PC-3 (cell line): ENCODE results near the gene ACTR3C. TPM values are rescaled to one million over a fixed set of nuclear protein-coding genes. Genes with fewer than 3 reads are reported as not detected.
"Not testable (repeated sequence)": the region's sequence is repeated elsewhere in the genome, so short reads cannot be mapped to it uniquely, and the experiment has no call there.

Experiments
- ATAC-seq: fragments of 200-7000 bp; cut with Tn5 transposase; 2 replicates; pipeline ENCODE4 v1.9.1; 2020; ENCODE audit warnings: mild to moderate bottlenecking, moderate library complexity
- BruUV-seq: library from RNA; stranded (reverse); fragments of 400-500 nt; replicated peaks from 2 replicates; lab custom pipeline; 2021; lab: Mats Ljungman, UMichigan
- CTCF ChIA-PET: fragments of 300-600 bp; sonication (Branson Sonifier 250); formaldehyde crosslinking; loops from one replicate; lab custom pipeline; 2022; ENCODE audit warnings: antibody characterized with exemption; lab: Charles Lee
- POLR2A ChIA-PET: fragments of 300-600 bp; sonication (Branson Sonifier 250); formaldehyde crosslinking; loops from one replicate; lab custom pipeline; 2022; ENCODE audit warnings: antibody characterized with exemption; ENCODE audit not compliant: unreplicated experiment; lab: Charles Lee
- DNase-seq: peaks from one replicate; pipeline ENCODE4 v3.0.0-alpha.2; 2015
- H2AFZ ChIP-seq: fragments of 300-600 bp; sonication (generic); 2 replicates; pipeline ENCODE4 v1.6.0; 2016; ENCODE audit warnings: antibody characterized with exemption, low read length
- H3F3A ChIP-seq: fragments of 300-600 bp; sonication (generic); one replicate; pipeline ENCODE4 v1.6.0; 2017; ENCODE audit warnings: antibody characterized with exemption, low read length, control low read depth, mild to moderate bottlenecking; ENCODE audit not compliant: unreplicated experiment
- H3K27ac ChIP-seq: fragments of 300-600 bp; sonication (generic); 2 replicates; pipeline ENCODE4 v1.5.1; 2016; ENCODE audit warnings: mild to moderate bottlenecking, low read length
- H3K27me3 ChIP-seq: fragments of 300-600 bp; sonication (generic); 2 replicates; pipeline ENCODE4 v1.6.1; 2016; ENCODE audit warnings: low read length, mixed read lengths
- H3K36me3 ChIP-seq: fragments of 300-600 bp; sonication (generic); 2 replicates; pipeline ENCODE4 v1.6.1; 2016; ENCODE audit warnings: low read depth, mixed run types, low read length, mixed read lengths
- H3K4me1 ChIP-seq: fragments of 300-600 bp; sonication (generic); 2 replicates; pipeline ENCODE4 v1.5.1; 2016; ENCODE audit warnings: low read length; ENCODE audit not compliant: insufficient read depth
- H3K4me2 ChIP-seq: fragments of 300-600 bp; sonication (generic); 2 replicates; pipeline ENCODE4 v1.6.0; 2016; ENCODE audit warnings: low read length
- H3K4me3 ChIP-seq: fragments of 300-600 bp; sonication (generic); 2 replicates; pipeline ENCODE4 v1.5.1; 2016; ENCODE audit warnings: mild to moderate bottlenecking, low read length, mixed read lengths
- H3K79me2 ChIP-seq: fragments of 300-600 bp; sonication (generic); 2 replicates; pipeline ENCODE4 v1.6.1; 2017; ENCODE audit warnings: low read length, mixed read lengths
- H3K9ac ChIP-seq: fragments of 300-600 bp; sonication (generic); 2 replicates; pipeline ENCODE4 v1.6.0; 2016; ENCODE audit warnings: mild to moderate bottlenecking, low read length
- H3K9me2 ChIP-seq: fragments of 300-600 bp; sonication (generic); replicated peaks from 2 replicates; pipeline ENCODE4 v1.6.1; 2016; ENCODE audit warnings: mixed run types, low read length, mixed read lengths
- H3K9me3 ChIP-seq: fragments of 300-600 bp; sonication (generic); 2 replicates; pipeline ENCODE4 v1.6.1; 2016; ENCODE audit warnings: low read length, mixed read lengths
- H4K20me1 ChIP-seq: fragments of 300-600 bp; sonication (generic); 2 replicates; pipeline ENCODE4 v1.6.1; 2016; ENCODE audit warnings: low read length, mixed read lengths
- CTCF ChIP-seq: fragments of 300-600 bp; sonication (generic); conservative IDR thresholded peaks from 2 replicates; pipeline ENCODE4 v1.5.1; 2017; ENCODE audit warnings: antibody characterized with exemption, low read depth, mild to moderate bottlenecking, low read length
- EZH2 ChIP-seq: fragments of 300-600 bp; sonication (generic); IDR thresholded peaks from one replicate; pipeline ENCODE4 v1.6.1; 2017; ENCODE audit warnings: antibody characterized with exemption, mild to moderate bottlenecking, low read length; ENCODE audit not compliant: unreplicated experiment
- EZH2phosphoT487 ChIP-seq: fragments of 300-600 bp; sonication (generic); IDR thresholded peaks from 2 replicates; pipeline ENCODE4 v1.6.1; 2018; ENCODE audit warnings: mild to moderate bottlenecking, antibody characterized with exemption, low read length, borderline replicate concordance
- intact Hi-C: fragments of 100-400 bp; cut with micrococcal nuclease; formaldehyde crosslinking; loops from 2 replicates; pipeline ENCODE4 v1.9.0; 2023
- total RNA-seq: library from RNA; depleted of rRNA; stranded (reverse); fragments of >200 nt; gene quantifications from 2 replicates; pipeline ENCODE4 v1.2.3, GENCODE V29; 2014

ACTR3C gene
- total RNA-seq, 1 experiment from 2014 or later: 10.8 TPM

- ATAC-seq (no peak), DNase-seq (no peak)
- no peak overlapping the region for H3K9ac ChIP-seq
- no TSS peak for BruUV-seq
- ChIA-PET CTCF (no interaction called here), POLR2A (no interaction called here)
- H3K27me3 ChIP-seq: no peaks in the 10 kb centered on the region
- no peak for TF ChIP-seq CTCF
- TF ChIP-seq EZH2: no peak
- no peak for TF ChIP-seq EZH2phosphoT487
- H3K36me3 ChIP-seq: no peaks in the 10 kb centered on the region
- no peak overlapping the region for H3K27ac ChIP-seq
- H2AFZ ChIP-seq: no peak overlapping the region
- H3K4me2 ChIP-seq: no peak overlapping the region
- no peaks in the 10 kb centered on the region for H3K4me1 ChIP-seq
- H3F3A ChIP-seq: no peaks in the 10 kb centered on the region
- H3K9me3 ChIP-seq: no peaks in the 10 kb centered on the region
- no peaks in the 10 kb centered on the region for H4K20me1 ChIP-seq
- intact Hi-C loops: no loop called here
- H3K9me2 ChIP-seq: no peaks in the 10 kb centered on the region
- H3K79me2 ChIP-seq: no peaks in the 10 kb centered on the region
- H3K4me3 ChIP-seq: no peak overlapping the region
Observed at GRCh38 chr7:150314639-150315239, 8.6 kb downstream of the ACTR3C start.

DNA sequence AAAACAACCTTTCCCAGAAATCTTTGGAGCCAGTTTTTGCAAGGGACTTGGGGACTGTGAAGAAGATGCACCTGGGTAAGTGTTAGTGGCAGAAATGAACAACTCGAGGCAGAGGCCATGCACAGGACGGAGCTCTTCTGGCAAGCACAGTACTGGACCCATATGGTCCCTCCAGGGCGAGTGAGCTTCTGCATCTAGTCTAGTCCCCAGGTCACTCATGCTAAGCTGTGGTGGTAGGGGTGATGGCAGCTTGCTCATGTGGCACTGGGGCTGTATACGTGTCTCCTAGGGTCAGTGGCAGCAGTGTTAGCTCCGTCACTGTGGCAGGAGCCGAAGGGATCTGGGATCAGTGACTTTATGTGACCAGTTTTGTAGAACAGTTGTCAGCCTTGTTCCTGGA lies 9.5 kb downstream of the ACTR3C start:
- Histone ChIP-seq H3K27ac (no peak overlapping the region), H3K9ac (no peak overlapping the region), H3K9me3 (no peaks in the 10 kb centered on the region), H2AFZ (no peak overlapping the region), H4K20me1 (no peaks in the 10 kb centered on the region), H3K4me2 (no peak overlapping the region), H3K4me3 (no peak overlapping the region), H3K79me2 (no peaks in the 10 kb centered on the region), H3K9me2 (no peaks in the 10 kb centered on the region), H3F3A (no peaks in the 10 kb centered on the region), H3K27me3 (no peaks in the 10 kb centered on the region), H3K36me3 (no peaks in the 10 kb centered on the region), H3K4me1 (no peaks in the 10 kb centered on the region)
- intact Hi-C loops: no loop called here
- ChIA-PET CTCF (no interaction called here), POLR2A (no interaction called here)
- TF ChIP-seq EZH2 (no peak), EZH2phosphoT487 (no peak), CTCF (no peak)
- DNase-seq (no peak), ATAC-seq (no peak)
- no TSS peak for BruUV-seq

DNA sequence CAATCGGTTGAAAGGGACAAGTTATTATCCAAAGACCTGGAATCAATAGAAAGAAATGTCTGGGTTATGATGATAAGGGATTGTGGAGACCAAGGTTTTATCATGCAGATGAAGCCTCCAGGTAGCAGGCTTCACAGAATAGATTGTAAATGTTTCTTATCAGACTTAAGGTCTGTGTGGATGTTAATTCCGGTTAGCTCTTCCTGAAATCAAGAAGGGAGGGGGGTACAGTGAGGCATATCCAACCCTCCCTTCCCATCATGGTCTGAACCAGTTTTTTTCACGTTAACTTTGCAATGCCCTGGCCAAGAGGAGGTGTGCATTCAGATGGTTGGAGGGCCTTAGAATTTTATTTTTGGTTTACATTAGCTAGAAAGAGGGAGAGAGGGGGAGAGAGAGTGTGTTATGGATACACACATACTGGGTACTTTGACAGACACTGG lies 10.0 kb downstream of the ACTR3C start:
- DNase-seq: no peak
- no peak overlapping the region for H3K4me2 ChIP-seq
- no peak overlapping the region for H3K9ac ChIP-seq
- TF ChIP-seq CTCF: no peak
- TF ChIP-seq EZH2: no peak
- TF ChIP-seq EZH2phosphoT487: no peak
- intact Hi-C loops: no loop called here
- no peaks in the 10 kb centered on the region for H3K4me1 ChIP-seq
- no peaks in the 10 kb centered on the region for H3F3A ChIP-seq
- no peak overlapping the region for H3K4me3 ChIP-seq
- no peak overlapping the region for H2AFZ ChIP-seq
- no peaks in the 10 kb centered on the region for H4K20me1 ChIP-seq
- no peak for ATAC-seq
- POLR2A ChIA-PET: no interaction called here
- H3K27ac ChIP-seq: no peak overlapping the region
- no peaks in the 10 kb centered on the region for H3K9me3 ChIP-seq
- no peaks in the 10 kb centered on the region for H3K9me2 ChIP-seq
- no peaks in the 10 kb centered on the region for H3K79me2 ChIP-seq
- no TSS peak for BruUV-seq
- no peaks in the 10 kb centered on the region for H3K27me3 ChIP-seq
- CTCF ChIA-PET: no interaction called here
- no peaks in the 10 kb centered on the region for H3K36me3 ChIP-seq

- DNase-seq: peak; percentile 13
- H3K27ac ChIP-seq, H2AFZ ChIP-seq, H3F3A ChIP-seq, H3K4me1 ChIP-seq, H3K27me3 ChIP-seq, H3K9ac ChIP-seq, H3K79me2 ChIP-seq, intact Hi-C loops, H3K9me2 ChIP-seq, H4K20me1 ChIP-seq, H3K4me3 ChIP-seq, H3K36me3 ChIP-seq, H3K4me2 ChIP-seq, BruUV-seq, CTCF ChIA-PET, ATAC-seq, POLR2A ChIA-PET, H3K9me3 ChIP-seq: not testable (repeated sequence)
Observed at GRCh38 chr7:150312649-150313366, 10.5 kb downstream of the ACTR3C start.
